Suprapubic skin (tissue), 4 donors: ENCODE results near the gene KCNH1. TPM values are rescaled to one million over a fixed set of nuclear protein-coding genes. Genes with fewer than 3 reads are reported as not detected.

Source experiments
- DNase-seq, 2 donors: peaks; one replicate each; pipeline ENCODE4 v3.0.0-alpha.2; 2019; ENCODE audit warnings: low spot score in 2 of 2
- H3K27ac ChIP-seq: fragments of 200-600 bp; sonication (generic); one replicate; pipeline ENCODE4 v1.5.1; 2019
- H3K27me3 ChIP-seq: fragments of 200-600 bp; sonication (generic); one replicate; pipeline ENCODE4 v1.5.1; 2019
- H3K36me3 ChIP-seq: fragments of 200-600 bp; sonication (generic); one replicate; pipeline ENCODE4 v1.5.1; 2019
- H3K4me1 ChIP-seq: fragments of 200-600 bp; sonication (generic); one replicate; pipeline ENCODE4 v1.5.1; 2019
- H3K4me3 ChIP-seq: fragments of 200-600 bp; sonication (generic); one replicate; pipeline ENCODE4 v1.5.1; 2019; ENCODE audit warnings: mild to moderate bottlenecking
- H3K9me3 ChIP-seq: fragments of 200-600 bp; sonication (generic); one replicate; pipeline ENCODE4 v1.5.1; 2019
- CTCF ChIP-seq, 2 donors: fragments of 200-600 bp in 1 of 2; fragments of 450-650 bp in 1 of 2; sonication (generic) in 1 of 2; IDR thresholded peaks; one replicate each; pipeline ENCODE4 v1.5.1; 2016 to 2019; ENCODE audit warnings: antibody characterized with exemption in 2 of 2, mild to moderate bottlenecking in 1 of 2, moderate library complexity in 1 of 2
- EP300 ChIP-seq: sonication (generic); formaldehyde crosslinking; IDR thresholded peaks from one replicate; pipeline ENCODE4 v1.6.1; 2017; ENCODE audit warnings: antibody characterized with exemption
- POLR2A ChIP-seq, 2 donors: fragments of 450-650 bp; IDR thresholded peaks; one replicate each; pipeline ENCODE4 v1.6.1; 2017; ENCODE audit warnings: antibody characterized with exemption in 2 of 2, mild to moderate bottlenecking in 2 of 2, moderate library complexity in 2 of 2
- POLR2AphosphoS5 ChIP-seq, 3 donors: sonication (generic); formaldehyde crosslinking; IDR thresholded peaks; one replicate each; pipeline ENCODE4 v1.6.1; 2017; ENCODE audit warnings: antibody characterized with exemption in 3 of 3
- WGBS: methylation state at CpG from one replicate; pipeline ENCODE4 v1.1.5; 2018; 5-methylcytosine and 5-hydroxymethylcytosine counted together
- total RNA-seq, 4 donors: library from RNA; depleted of rRNA; stranded (reverse); fragments of >200 nt; gene quantifications; one replicate each; pipeline ENCODE4 v1.1.0, GENCODE V29; 2016

Gene KCNH1
- total RNA-seq, 4 donors from 2014 or later = 1.1 TPM; not detected in 3

GRCh38 chr1:210787800-210788199 is 346.1 kb downstream of the KCNH1 start:
- Histone ChIP-seq H3K36me3 (no peaks in the 10 kb centered on the region), H3K4me1 (no peaks in the 10 kb centered on the region), H3K27me3 (no peaks in the 10 kb centered on the region), H3K9me3 (no peaks in the 10 kb centered on the region), H3K27ac (no peak overlapping the region), H3K4me3 (no peak overlapping the region)
- TF ChIP-seq EP300 (no peak), POLR2A (IDR thresholded peaks at IDR 0.05) (no peak), POLR2AphosphoS5 (IDR thresholded peaks at IDR 0.05) (no peak), CTCF (IDR thresholded peaks at IDR 0.05) (no peak)
- 85% methylated on average over 1 of the region's 1 CpG for WGBS
- DNase-seq = no peak

GRCh38 chr1:210786546-210786945 is 347.4 kb downstream of the KCNH1 start:
- Histone ChIP-seq H3K4me3 (no peak overlapping the region), H3K27me3 (no peaks in the 10 kb centered on the region), H3K9me3 (no peaks in the 10 kb centered on the region), H3K36me3 (no peaks in the 10 kb centered on the region), H3K4me1 (no peaks in the 10 kb centered on the region), H3K27ac (no peak overlapping the region)
- 56% methylated on average over 1 of the region's 1 CpG for WGBS
- DNase-seq = no peak
- TF ChIP-seq POLR2A (IDR thresholded peaks at IDR 0.05) (no peak), POLR2AphosphoS5 (IDR thresholded peaks at IDR 0.05) (no peak), CTCF (IDR thresholded peaks at IDR 0.05) (no peak), EP300 (no peak)

- no peaks in the 10 kb centered on the region for H3K4me1 ChIP-seq
- H3K27me3 ChIP-seq = no peaks in the 10 kb centered on the region
- no peaks in the 10 kb centered on the region for H3K36me3 ChIP-seq
- WGBS = 73% methylated on average over 1 of the region's 1 CpG
- TF ChIP-seq POLR2A (IDR thresholded peaks at IDR 0.05) (no peak), POLR2AphosphoS5 (IDR thresholded peaks at IDR 0.05) (no peak), EP300 (no peak), CTCF (IDR thresholded peaks at IDR 0.05) (no peak)
- no peak overlapping the region for H3K27ac ChIP-seq
- H3K4me3 ChIP-seq = no peak overlapping the region
- no peaks in the 10 kb centered on the region for H3K9me3 ChIP-seq
- no peak for DNase-seq
These were observed 350.0 kb downstream of the KCNH1 start for GRCh38 chr1:210783925-210784324.

GRCh38 chr1:210781652-210782051 is 352.3 kb downstream of the KCNH1 start:
- 67% methylated on average over 5 of the region's 5 CpGs for WGBS
- no peaks in the 10 kb centered on the region for H3K27me3 ChIP-seq
- no peak overlapping the region for H3K4me3 ChIP-seq
- no peaks in the 10 kb centered on the region for H3K9me3 ChIP-seq
- no peaks in the 10 kb centered on the region for H3K4me1 ChIP-seq
- TF ChIP-seq POLR2AphosphoS5 (IDR thresholded peaks at IDR 0.05) (no peak), EP300 (no peak), POLR2A (IDR thresholded peaks at IDR 0.05) (no peak), CTCF (IDR thresholded peaks at IDR 0.05) (no peak)
- no peak for DNase-seq
- H3K27ac ChIP-seq = no peak overlapping the region
- H3K36me3 ChIP-seq = no peaks in the 10 kb centered on the region

GRCh38 chr1:210779269-210779668 is 354.7 kb downstream of the KCNH1 start:
- DNase-seq = no peak
- 26% methylated on average over 3 of the region's 3 CpGs for WGBS
- no peaks in the 10 kb centered on the region for H3K4me1 ChIP-seq
- TF ChIP-seq POLR2AphosphoS5 (IDR thresholded peaks at IDR 0.05) = no peak
- TF ChIP-seq POLR2A (IDR thresholded peaks at IDR 0.05) = no peak
- no peak for TF ChIP-seq EP300
- no peaks in the 10 kb centered on the region for H3K36me3 ChIP-seq
- no peaks in the 10 kb centered on the region for H3K9me3 ChIP-seq
- no peaks in the 10 kb centered on the region for H3K27me3 ChIP-seq
- H3K4me3 ChIP-seq = no peak overlapping the region
- no peak overlapping the region for H3K27ac ChIP-seq

GRCh38 chr1:210777914-210778313 is 356.0 kb downstream of the KCNH1 start:
- H3K27ac ChIP-seq = no peak overlapping the region
- TF ChIP-seq POLR2A (IDR thresholded peaks at IDR 0.05) = no peak
- TF ChIP-seq CTCF (IDR thresholded peaks at IDR 0.05) = no peak
- no peak for TF ChIP-seq EP300
- no peak for TF ChIP-seq POLR2AphosphoS5 (IDR thresholded peaks at IDR 0.05)
- WGBS = 71% methylated on average over 2 of the region's 2 CpGs

More at GRCh38 chr1:210777914-210778313, 356.0 kb downstream of the KCNH1 start:
- H3K4me1 ChIP-seq = no peaks in the 10 kb centered on the region
- no peaks in the 10 kb centered on the region for H3K27me3 ChIP-seq
- H3K9me3 ChIP-seq = no peaks in the 10 kb centered on the region
- DNase-seq = no peak
- H3K36me3 ChIP-seq = no peaks in the 10 kb centered on the region
- no peak overlapping the region for H3K4me3 ChIP-seq
